Head of caudate nucleus (tissue), 42 donors: ENCODE measurements around the gene ZFYVE9.
"Not testable (repeated sequence)": the region's sequence is repeated elsewhere in the genome, so short reads cannot be mapped to it uniquely, and the experiment has no call there.

ENCODE experiments used
- DNase-seq, 42 donors: peaks; one replicate each; pipeline versions ENCODE4 v3.0.0 to v3.0.0-alpha.2; 2020 to 2021; ENCODE audit warnings: mixed read lengths in 7 of 42
- intact Hi-C: fragments of 100-400 bp; cut with DNase I; formaldehyde crosslinking; loops from one replicate; pipeline ENCODE4 v1.15.0; 2022

Gene ZFYVE9

DNA sequence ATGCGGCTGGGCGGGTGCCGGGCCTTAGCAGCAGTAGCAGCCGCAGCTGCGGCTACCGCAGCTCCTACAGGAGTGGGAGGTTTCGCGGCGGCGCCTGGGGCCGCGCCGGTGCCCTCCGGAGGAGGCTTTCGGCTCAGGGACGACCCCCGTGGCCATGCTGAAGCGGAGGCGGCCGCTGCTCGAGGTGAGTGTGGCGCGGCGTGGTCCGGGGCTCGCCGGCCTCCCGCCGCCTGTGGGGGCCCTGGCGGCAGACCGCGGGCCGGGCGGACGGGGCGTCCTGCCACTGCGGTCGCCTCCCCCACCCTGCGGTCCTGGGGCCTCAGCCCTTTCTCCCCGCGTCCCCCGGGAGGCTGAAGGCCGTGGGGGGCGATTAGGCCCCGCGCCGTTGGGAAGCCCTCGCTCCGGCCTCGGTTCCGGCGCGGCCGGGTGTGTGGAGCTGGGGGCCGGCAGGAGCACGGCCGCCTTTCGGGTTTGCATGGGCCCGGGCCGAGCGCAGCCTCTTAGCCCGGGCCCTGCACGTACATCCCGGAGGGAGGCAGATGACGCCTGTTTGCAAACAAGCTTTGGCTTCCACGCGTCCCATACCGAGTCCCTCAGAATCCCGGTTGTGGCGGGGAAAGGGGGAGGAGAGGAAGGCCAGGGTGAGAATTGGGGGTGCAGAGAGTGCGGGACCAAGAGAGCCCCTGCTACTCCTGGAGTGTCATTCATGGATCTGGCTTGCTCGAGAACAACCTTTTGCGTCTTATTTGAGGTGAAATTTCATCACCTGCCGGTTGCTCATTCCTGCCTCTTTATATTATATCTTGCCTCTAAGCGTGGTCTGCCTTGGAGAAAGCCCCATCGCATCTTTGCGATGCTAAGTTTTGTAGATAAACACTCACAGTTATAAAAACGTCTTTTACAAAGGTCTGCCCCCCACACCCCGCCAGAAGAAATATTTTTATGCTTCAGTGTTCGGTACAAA lies 613 bp downstream of the ZFYVE9 start:
- DNase-seq = peak in 39 of 42 donors; percentile 18 to 70 (median 40)
- intact Hi-C loops = loop anchor here (5.0 kb wide), 1 partner anchor 85 kb away; the partner anchor contains the start of genes BTF3L4 and TXNDC12

DNA sequence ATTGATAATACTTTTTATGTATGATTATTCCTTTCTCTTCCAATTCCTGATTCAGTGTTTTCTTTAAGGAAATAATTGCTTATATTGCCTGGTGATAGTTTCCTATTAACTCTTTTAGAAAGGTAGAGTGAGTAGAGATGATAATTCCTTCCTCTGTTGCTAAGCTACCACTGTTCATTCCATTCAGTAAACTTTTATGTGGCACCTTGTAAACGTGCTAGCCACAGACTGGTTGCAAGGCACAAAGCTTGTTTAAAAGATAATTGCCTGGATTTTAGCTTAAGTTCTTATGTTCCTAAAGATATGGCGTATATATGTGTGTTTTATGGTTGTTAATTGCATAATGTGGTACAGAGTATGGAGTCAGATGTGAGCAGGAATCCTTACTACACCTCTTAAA lies 3.2 kb downstream of the ZFYVE9 start:
- no peak for DNase-seq
- intact Hi-C loops = no loop called here

DNA sequence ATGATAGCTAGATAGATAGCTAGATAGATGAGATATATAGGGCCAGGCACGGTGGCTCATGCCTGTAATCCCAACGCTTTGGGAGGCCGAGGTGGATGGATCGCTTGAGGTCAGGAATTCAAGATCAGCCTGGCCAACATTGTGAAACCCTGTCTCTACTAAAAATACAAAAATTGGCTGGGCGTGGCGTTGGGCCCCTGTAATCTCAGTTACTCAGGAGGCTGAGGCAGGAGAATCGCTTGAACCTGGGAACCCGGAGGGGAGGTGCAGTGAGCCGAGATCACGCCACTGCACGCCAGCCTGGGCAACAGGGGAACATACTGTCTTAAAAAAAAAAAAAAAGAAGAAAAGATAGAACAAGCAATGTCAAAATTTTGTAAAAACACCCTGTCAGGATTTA lies 8.6 kb downstream of the ZFYVE9 start:
- intact Hi-C loops, DNase-seq: not testable (repeated sequence)

DNA sequence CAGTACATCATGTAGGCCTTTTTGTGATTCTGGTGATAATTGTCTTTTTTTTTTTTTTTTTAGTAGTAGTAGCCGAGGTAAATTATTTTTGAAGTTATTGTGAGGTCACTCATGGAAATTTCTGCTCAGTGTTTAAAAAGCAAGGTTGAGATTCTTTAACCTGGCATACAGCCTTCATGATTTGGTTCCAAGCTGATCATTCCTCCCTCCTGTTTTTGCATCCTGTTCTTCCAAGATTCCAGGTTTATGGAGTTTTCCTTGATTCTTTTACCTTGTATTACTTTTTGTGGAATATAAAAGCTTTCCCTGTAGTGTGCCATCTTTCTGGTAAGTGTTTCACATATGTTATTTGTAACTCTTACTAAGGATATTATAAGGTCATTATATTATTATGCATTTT lies 9.1 kb downstream of the ZFYVE9 start:
- intact Hi-C loops = no loop called here
- DNase-seq = no peak

DNA sequence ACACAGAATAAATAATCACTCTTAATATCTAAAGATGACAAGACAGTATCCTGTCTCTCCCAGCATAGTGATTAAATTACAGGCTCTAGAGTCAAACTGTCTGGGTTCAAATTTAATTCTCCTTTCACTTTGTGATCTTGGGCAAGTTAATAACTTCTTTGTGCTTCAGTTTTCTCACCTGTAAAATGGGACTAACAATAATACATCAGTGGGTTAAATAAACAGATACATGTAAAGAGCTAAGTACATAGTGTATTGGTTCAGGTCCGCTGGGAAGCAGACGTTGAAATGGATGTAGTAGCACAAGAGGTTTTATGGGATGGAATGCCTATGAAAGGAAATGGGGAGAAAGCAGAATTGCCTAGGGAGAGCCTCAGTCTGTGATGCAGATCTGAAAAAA lies 10.7 kb downstream of the ZFYVE9 start:
- intact Hi-C loops = no loop called here
- no peak for DNase-seq

DNA sequence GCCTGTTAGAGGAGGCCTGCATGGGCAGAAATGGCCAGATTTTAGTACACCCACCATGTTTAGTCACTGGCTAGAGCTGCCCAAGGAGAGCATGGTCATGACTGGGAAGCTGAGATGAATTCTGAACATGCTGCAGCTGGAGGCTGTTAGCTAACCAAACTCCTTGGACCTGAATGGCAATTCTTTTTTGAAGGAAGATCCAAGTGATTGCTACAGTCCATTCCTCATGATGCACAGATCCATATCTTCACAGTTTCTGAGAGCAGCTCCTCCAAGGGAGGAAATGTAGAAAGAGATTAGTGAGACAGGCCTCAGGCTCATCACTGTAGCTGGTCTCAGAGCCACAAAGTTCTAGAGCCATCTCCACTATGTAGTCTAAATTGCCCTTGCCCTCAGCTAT lies 11.1 kb downstream of the ZFYVE9 start:
- intact Hi-C loops = no loop called here
- DNase-seq = no peak

DNA sequence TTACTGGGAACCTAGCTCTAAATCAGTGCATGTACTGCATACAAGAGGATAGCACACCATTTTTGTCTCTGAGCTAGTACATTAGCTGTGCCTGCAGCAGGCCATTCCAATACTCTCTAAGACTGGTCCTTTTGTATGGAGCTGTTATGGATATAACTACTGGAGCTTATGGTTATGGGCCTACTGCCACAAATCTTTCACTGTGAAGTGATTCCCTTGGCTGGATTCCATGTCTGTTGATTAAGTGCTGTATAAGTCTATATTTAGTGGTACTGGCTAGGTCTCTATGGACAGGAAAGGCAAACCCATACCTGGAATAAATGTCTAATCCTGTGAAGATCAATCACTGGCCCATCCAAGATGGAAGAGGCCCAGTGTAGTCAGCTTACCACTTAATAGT lies 12.0 kb downstream of the ZFYVE9 start:
- intact Hi-C loops = no loop called here
- no peak for DNase-seq

DNA sequence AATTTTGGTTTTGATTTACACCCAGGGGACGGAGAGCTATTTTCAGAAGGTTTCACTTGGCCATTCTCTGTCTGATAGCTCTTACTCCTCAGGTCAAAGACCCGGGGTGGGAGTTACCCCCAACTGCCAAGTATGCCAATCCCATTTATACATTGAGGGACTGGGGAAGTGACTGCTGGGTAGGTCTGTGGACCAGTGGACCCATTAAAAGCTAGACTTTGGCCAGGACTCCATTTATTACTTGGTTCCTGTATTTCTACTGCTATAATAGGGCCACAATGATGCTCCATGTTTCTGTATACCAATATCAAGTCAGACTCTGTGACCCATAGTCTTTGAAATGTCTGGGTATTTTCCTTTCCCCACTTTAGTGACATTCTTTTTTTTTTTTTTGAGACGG lies 14.6 kb downstream of the ZFYVE9 start:
- intact Hi-C loops = no loop called here
- DNase-seq = no peak

DNA sequence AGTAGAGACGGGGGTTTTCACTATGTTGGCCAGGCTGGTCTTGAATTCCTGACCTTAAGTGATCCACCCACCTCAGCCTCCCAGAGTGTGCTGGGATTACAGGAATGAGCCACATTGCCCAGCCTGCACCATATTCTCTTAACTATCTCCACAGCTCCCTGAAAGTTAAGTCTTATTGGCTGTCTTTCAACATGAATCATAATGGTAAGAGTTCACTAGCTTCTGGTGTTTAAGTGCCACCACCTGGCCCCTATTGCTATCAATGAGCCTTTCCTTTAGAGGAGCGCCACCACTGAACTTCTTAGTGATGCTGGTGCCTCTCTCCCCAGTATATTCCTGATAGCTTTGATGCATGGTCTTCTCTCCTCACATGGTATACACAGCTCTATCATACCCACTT lies 15.7 kb downstream of the ZFYVE9 start:
- DNase-seq = no peak
- intact Hi-C loops = no loop called here

DNA sequence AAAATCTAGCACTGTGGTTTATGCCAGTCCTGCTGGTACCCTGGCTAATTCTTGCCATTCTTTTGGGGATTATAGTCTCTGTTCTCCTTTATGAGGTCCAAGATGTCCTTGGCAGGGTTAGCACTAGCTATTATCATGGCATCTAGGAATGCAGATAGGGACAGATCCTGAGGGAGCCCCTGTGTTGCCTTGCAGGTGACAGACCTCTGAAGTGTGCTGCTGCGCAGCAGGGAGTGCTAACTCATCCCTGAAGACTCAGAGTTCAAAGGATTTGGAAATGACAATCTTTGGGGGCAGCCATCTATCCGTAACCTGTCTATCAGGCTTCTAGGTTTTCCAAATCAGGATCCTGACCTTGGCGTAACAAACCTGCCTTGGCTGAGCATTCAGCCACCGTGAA lies 16.3 kb downstream of the ZFYVE9 start:
- DNase-seq = no peak
- intact Hi-C loops = no loop called here

DNA sequence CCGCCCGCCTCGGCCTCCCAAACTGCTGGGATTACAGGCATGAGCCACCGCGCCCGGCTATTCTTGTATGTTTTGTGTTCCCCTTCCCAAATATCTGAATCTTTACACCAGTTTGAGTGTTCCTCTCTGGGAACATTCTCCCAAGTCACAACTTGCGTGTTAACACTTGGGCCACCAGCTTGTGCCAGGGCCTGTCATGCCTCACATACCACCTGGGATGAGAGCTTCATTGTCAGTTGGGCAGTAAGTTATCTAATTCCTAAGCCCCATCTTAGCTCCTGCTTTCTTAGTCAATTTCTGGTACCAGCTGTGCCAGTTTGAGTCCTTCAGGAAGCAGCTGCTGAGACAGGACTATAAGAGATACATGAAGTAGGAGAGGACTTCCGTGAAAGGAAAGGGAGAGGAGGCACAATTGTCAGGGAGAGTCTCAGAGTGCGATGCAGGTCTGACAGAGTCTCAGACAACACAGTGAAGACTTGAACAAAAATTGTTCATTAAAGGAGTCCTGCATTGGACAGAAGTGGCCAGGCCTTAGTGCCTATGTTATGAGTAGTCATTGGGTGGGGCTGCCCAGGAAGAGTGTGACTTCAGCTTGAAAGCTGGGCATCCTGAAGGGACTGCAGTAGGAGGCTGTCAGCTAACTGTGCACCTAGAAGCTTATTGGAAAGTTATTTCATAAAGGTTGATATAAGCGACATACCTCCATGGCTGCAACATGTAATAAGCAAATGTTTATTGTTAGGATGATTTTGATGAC lies 17.3 kb downstream of the ZFYVE9 start:
- intact Hi-C loops = no loop called here
- DNase-seq = no peak

DNA sequence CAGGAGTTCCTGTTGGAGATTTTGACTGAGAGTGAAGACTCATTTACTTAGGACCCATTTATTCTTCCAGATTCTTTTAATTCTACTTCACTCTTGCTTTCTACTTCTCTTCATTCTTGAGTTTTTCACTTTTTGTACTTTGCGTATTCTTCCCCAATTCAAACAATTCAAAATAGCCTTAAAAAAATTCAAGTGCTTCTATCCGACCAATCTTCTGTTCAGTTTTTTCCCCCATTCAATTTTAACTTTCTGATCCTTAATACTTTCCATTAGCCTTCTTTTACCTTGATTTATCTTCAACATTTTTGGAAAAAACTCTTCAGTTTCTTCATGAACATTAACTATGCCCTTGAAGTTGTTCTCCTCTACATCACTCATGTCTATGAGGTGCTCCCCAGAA lies 21.1 kb downstream of the ZFYVE9 start:
- intact Hi-C loops = no loop called here
- no peak for DNase-seq

DNA sequence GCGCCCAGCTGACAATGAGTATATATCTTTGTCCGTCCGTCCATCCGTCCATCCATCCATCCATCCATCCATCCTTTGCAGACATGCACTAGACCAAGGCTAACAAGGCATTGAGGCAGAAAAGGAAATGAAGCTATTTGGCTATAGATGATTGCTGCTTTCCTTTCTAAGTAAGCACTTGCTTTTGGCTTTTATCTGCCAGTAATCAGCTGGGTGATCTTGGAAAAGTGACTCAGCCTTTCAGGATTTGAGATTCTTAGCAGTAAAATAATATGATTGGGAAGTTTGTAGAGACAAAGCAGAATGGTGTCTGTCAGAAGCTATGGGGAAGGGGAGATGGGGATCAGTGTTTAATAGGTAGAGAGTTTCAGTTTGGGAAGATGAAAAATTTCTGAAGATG lies 22.7 kb downstream of the ZFYVE9 start:
- no peak for DNase-seq
- intact Hi-C loops = no loop called here

DNA sequence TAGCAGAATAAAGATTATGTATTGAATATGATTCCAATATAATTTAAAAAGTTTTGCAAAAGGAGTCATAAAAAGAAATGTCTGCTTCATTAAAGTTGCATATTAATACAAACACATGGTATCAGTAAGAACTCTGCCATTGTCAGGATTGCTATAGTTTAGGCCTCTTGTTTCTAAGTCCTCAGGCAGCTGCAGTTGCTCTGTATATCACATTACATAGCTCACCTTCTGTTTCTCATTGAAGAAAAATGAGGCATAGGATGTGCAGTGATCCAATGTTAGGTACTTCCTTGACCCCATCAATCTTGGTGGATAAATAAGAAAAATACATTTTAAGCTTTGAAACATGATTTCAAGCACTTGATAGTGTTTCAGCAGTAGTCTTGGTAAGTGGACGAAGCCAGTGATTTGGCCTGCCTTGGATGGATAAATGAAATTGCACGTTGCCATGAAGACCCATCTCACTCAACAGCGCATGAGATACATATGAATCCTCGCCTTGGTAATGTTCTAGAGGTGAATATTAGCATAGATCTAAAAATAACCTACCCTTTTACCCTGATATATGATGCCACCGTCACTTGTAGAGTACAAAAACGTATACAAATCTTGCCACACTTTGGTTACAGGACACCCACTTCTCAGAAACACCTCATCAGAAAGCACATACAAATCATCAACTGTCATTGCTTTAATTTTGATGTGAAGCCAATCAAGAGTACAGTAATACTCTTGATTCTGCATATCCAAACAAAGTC lies 25.3 kb downstream of the ZFYVE9 start:
- intact Hi-C loops = no loop called here
- no peak for DNase-seq

DNA sequence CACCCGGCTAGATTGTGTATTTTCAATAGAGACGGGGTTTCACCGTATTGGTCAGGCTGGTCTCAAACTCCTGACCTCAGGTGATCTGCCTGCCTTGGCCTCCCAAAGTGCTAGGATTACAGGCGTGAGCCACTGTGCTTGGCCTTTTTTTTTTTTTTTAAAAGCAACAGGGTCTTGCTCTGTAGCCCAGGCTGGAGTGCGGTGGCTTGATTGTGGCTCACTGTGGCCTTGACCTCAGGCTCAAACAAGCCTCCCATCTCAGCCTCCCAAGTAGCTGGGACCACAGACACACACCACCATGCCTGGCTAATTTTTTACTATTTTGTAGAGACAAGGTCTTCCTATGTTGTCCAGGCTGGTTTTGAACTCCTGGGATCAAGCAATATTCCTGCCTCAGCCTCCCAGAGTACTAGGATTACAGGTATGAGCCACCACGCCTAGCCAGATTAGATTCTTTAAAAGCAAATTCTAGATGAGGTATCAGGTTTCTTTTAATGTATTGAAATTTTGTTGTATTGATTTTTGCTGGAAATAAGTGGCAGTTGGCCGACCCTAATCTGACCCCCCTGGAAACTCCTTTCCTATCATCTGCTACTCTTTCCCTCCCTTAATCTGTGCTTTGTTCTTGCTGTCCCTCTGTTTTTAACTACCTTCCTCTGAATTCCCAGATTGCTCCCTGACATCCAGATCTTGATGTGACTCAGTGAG lies 26.6 kb downstream of the ZFYVE9 start:
- intact Hi-C loops = no loop called here
- DNase-seq = no peak

DNA sequence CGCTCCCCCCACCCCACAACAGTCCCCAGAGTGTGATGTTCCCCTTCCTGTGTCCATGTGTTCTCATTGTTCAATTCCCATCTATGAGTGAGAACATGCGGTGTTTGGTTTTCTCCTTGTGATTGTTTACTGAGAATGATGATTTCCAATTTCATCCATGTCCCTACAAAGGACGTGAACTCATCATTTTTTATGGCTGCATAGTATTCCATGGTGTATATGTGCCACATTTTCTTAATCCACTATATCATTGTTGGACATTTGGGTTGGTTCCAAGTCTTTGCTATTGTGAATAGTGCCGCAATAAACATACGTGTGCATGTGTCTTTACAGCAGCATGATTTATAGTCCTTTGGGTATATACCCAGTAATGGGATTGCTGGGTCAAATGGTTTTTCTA lies 29.3 kb downstream of the ZFYVE9 start:
- intact Hi-C loops, DNase-seq: not testable (repeated sequence)

DNA sequence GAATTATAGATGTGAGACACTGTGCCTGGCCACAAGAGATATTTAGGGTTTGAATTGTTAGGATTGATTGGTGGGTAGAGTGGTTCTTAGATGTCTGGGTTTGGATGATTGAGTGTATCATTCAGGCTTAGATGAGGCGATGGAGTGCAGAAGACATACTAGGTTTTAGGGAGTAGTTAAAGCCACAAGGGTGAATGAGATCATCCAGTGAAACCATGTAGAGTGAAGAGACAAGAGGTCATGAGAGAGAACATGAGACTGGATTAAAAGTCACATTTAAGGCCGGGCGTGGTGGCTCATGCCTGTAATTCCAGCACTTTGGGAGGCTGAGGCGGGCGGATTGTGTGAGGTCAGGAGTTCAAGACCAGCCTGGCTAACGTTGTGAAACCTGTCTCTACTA lies 37.2 kb downstream of the ZFYVE9 start:
- intact Hi-C loops = no loop called here
- DNase-seq = no peak

DNA sequence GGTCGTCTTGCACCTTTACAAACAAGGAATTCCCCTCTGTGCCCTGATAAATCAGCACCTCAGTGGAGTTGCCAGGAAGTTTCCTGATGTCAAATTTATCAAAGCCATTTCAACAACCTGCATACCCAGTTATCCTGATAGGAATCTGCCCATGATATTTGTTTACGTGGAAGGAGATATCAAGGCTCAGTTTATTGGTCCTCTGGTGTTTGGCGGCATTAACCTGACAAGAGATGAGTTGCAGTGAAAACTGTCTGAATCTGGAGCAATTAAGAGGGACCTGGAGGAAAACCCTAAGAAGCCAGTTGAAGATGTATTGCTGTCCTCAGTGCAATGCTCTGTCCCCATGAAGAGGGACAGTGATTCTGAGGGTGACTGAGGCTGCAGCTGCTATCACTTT lies 38.3 kb downstream of the ZFYVE9 start:
- no peak for DNase-seq
- intact Hi-C loops = no loop called here

DNA sequence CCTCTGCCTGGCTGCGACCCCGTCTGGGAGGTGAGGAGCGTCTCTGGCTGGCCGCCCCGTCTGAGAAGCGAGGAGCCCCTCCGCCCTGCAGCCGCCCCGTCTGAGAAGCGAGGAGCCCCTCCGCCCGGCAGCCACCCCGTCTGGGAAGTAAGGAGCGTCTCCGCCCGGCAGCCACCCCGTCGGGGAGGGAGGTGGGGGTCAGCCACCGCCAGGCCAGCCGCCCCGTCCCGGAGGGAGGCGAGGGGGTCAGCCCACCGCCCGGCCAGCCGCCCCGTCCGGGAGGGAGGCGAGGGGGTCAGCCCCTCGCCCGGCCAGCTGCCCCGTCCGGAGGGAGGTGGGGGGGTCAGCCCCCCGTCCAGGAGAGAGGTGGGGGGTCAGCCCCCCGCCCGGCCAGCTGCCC lies 39.9 kb downstream of the ZFYVE9 start:
- DNase-seq, intact Hi-C loops: not testable (repeated sequence)
